ENCODE measurements around the gene GRK5.

DNA sequence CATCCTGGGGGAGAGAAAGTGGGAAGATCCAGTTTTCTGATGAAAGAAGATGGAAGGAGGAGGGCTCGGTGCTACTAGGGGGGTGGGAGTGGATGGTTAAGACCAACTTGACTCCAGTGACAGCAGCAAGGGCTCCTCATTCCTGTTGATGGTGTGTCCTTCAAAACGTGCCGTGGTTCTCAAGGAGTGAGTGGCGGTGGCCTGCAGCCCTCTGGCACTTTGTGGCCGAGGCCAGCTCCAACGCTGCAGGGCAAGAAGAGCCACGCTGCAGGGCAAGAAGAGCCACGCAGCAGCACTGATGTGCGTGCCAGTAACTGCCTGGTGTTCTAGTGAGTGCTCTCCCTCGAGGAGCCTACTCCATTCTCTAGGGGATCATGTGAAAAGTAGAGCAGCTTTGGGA lies 72.1 kb downstream of the GRK5 start:
- TF ChIP-seq GATA3 (IDR thresholded peaks at IDR 0.05; ENCODE audit: low read depth, low read length) (no peak), GATA2 (IDR thresholded peaks at IDR 0.05; ENCODE audit: low read depth, low read length) (no peak)

Measured in SH-SY5Y (cell line).